Activated T-helper 9 cell treated with anti-CD3 and anti-CD28 coated beads, Interleukin-2, amount 50 U/mL, for 16 hours (primary cell): ENCODE results near the gene RAP1B.
"Not testable (repeated sequence)": the region's sequence is repeated elsewhere in the genome, so short reads cannot be mapped to it uniquely, and the experiment has no call there.

ENCODE experiments used
- DNase-seq: peaks from one replicate; pipeline ENCODE4 v3.0.0-alpha.2; 2020; ENCODE audit warnings: low read depth

RAP1B gene

DNA sequence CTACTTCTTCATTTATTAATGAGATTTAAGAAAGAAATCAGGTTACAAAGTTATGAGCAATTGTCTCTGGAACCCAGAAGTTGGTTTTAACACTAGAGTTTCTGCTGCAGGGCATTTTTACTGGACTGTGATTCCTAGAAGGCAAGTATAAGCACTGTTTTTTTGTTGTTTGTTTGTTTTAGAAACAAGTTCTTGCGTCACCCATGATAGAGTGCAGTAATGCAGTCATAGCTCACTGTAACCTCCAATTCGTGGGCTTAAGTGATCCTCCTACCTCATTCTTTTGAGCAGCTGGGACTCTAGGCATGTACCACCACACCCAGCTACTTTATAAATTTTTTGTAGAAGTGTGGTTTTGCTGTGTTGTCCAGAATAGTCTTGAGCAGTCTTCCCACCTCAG, 25.6 kb downstream of the RAP1B start:
- DNase-seq, result no peak

DNA sequence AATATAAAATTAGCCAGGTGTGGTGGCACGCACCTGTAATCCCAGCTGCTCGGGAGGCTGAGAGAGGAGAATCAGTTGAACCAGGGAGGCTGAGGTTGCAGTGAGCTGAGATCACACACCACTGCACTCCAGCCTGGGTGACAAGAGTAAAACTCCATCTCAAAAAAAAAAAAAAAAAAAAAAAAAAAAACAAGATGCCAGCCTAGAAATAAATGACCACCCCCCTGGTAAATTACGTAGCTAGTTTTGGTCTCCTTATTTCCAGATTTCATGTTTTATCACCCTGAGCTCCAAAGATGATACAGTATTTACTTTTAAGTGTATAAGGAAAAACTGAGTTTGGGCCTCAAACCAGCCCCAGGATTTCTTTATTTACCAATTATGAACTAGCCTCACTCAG, 26.7 kb downstream of the RAP1B start:
- DNase-seq, result not testable (repeated sequence)

DNA sequence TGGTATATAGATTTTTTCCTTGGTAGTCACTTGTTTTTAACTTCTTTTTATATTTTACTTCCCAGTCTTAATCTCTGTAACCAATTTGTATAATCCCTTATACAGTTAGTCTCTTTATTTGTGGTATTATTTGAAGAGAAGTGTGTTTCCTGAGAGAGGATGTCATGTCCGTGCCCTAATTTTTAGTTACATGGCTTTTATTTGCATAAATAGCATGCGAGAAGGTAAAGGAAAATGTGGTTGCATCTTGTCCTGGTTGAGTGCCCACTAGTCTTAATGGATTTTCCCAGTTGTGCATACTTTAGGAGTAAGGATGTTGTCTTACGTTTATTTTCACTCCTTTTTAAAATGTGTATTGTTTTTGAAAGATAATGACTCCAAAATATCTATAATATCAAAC, 27.5 kb downstream of the RAP1B start:
- DNase-seq, result no peak

DNA sequence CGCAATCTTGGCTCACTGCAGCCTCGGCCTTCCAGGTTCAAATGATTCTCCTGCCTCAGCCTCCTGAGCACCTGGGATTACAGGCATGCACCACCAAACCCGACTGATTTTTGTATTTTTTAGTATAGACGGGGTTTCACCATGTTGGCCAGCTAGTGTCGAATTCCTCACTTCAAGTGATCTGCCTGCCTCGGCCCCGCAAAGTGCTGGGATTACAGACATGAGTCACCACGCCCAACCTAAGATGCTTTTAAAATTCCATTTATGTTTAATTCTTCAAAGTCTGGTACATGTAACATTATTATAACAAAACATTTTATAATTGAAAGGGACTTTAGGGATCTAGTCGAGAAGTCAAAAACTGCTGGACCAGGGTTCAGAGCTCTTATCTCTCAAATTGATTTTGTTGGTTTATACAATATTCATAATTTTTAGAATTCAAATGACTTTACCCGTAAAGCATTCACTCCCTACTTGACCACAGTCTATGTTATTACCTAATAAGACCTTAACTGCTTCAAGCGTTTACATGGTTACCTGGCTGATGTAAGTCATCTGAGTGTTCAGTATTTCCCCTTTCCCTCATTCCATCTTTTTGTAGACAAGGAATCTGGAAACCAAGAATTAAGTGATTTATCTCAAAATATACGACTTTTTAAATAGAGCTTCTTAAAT, 28.2 kb downstream of the RAP1B start:
- DNase-seq, result no peak

DNA sequence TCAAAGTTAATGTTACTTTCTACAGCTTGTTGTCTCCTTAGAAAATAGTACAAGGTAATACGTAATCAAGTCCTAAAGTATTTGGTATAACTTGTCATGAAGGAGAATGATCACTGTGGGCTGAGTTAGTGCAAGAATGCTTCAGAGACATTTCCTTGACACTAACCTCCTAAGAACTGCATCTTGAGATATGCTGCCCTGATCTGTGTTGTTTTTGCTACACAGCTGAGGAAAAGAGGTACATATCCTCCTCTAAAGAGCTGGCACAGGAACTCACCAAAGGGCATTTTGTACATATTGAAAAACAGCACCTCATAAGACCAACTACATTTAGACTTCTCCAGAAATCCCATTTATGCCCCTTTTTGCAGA, 28.7 kb downstream of the RAP1B start:
- no peak for DNase-seq

DNA sequence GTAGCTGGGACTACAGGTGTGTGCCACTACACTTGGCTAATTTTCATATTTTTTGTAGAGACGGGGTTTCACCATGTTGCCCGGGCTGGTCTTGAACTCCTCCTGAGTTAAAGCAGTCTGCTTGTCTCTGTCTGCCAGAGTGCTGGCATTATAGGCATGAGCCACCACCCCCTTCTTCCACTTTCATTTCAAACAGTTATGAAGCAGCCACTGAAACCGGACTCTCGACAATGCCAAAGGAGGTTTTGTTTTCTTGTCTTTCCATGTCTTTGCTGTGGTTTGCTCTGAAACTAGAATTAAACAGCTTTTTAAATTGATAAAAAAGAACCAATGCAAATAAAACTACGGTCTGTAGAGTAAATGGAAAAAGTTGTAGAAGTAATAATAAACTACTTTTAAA, 30.4 kb downstream of the RAP1B start:
- peak; percentile 13 for DNase-seq

DNA sequence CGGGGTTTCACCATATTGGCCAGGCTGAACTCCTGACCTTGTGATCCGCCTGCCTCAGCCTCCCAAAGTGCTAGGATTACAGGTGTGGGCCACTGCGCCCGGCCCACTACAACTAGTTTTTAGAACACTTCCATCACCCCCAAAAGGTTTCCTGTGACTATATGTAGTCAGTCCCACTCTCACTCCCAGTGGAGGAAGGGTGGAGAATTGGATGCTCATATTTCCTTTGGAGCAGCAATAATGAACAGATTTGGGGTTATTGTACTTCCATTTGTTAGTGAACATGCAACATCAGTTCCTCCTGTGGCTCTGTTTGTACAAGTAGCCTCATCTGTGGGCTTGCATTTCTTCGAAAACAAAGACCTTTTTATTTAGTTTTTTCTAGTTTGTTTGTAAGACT, 35.8 kb downstream of the RAP1B start:
- DNase-seq, result no peak

DNA sequence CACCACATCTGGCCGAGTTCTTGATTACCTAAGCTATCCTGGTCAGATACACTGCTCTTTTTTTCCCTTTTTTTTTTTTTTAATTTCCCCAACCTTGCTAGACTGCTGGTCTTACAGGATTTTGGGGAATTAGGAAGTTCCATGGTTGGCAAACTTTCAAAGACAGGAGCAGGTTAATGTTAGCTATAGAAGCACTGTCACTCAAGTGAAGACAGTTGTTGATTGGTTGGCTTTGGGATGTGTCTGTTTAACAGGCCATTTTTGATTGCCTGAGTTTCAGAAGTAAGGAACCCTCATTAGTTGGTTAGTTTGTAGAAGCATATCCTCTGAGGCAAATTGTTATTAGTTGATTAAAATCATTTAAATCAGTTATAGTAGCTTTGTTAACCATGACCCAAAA, 36.8 kb downstream of the RAP1B start:
- no peak for DNase-seq

DNA sequence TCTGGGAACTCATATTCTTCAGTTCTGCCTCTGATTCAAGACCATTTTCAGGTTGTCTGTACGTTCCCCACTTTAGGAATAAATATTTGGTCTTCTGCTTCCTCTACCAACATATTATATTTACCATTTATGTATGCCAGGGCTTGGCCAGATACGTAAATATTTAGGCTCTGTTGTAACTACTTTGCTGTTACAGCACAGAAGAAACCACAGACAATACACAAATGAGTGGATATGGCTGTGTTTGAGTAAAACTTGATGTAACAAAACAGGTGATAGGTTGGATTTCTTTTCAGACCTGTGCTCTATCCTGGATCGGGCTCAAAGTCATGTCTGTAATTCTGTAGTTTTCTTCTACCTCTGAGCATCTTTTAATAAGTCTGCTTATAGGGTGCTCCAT, 37.5 kb downstream of the RAP1B start:
- DNase-seq, result no peak

DNA sequence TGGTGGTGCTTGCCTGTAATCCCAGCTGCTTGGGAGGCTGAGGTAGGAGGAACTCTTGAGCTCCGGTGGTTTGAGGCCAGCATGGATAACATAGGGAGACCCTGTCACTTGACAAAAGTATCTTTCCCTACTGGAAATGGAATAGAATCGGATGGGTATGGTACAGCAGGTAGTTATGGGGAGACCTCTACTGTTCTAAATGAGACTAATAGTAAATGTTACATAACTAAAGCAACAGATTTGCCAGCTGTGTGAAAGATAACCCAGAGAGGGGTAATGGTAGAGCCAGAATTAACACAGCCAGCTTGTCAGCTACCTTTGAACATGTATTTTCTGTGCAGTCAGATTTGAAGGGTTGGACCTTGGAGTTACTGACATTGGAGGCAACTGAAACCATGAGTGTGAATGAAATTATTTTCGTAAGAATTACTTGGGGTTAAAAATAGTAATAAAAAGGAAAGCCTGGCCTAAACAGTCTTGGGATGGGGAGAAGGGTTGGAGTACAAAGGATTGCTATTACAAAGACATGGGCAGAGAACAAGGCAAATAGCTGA, 54.4 kb downstream of the RAP1B start:
- DNase-seq, result no peak

DNA sequence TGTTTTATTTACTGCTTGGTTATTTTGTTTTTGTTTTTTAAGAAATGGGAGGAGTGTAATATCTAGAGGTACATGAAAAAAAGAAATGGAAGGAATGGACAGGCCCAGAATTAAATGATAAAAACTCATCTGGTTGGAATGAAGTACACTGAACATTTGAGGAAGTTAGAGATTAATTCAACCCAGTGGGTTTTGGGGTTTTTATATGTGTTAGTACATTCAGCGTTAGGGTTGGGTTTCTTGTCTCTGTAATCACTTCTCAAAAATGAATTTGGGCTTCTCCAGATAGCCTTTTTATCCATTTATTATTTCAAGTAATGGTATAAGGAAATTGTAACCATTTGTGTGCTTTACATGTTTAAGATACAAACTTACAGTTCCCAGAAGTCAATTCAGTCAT, 56.6 kb downstream of the RAP1B start:
- DNase-seq, result no peak

DNA sequence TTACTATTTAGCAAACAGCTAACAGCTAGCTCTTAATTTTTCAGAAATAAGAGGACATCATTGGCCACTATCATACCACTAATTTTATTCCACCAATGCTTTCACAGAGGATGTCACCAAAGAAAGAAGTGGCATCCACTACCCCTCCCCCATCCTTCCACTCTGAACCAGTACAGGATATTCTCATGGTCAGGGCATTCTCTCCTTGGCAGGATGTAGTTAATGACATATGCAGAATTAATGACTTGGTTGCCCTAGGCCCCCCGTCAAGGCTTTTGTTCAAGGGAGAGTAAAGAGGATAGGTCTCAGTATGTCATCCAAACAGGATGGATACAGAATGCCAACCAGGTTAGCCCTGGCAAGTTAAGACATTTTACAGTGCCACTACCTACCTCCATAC, 57.2 kb downstream of the RAP1B start:
- no peak for DNase-seq

DNA sequence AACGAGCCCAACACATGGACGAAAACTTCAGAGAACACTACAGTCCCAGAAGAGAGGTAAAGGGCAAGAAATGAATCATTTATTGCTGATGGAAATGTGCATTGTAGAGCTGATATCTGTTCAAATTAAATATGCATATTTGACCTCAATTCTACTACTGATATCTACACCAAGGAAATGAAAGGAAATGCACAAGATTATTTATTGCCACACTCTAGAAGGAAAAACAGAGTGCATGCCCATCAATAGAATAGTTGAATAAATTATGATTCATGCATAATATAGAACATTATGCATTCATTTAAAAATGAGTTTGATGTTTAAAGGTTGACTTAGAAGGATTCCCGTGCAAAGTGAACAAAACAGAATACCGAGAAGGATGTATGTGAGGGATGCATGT, 60.5 kb downstream of the RAP1B start:
- DNase-seq, result no peak

DNA sequence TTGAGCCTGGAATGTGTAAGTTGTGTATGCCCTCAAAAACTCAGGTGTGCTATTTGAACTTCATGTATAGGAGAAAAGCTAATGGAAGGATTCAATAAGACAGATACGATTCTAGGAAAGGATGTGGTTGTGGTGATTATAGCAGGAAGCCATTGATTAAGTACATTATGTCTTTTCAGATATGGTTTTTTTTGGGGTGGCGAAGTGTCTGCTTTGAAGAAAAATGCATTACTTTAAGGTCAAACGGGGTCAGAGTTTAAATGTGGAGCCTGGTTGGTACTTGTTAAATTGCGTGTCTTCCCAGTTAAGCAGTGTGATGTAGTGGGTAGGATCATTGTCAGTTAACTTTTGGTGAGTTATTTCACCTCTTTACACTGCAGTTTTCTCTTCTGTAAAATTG, 63.1 kb downstream of the RAP1B start:
- no peak for DNase-seq

DNA sequence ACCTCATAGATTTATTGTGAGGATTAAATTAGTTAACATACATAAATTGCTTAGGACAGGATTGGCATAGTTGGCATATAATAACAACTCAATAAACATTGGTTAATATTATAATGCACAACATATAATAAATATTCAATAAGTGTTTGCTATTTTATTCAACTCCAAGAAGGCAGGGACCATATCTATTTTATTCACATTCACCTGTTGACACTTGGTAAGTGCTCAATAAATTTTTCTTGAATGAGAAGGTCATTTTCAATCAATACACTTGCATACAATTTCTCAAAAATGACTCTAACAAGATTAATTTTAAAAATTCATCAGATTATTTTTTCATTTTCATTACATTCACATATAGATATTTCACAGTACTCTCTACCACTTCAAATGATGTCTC, 63.7 kb downstream of the RAP1B start:
- DNase-seq, result no peak

DNA sequence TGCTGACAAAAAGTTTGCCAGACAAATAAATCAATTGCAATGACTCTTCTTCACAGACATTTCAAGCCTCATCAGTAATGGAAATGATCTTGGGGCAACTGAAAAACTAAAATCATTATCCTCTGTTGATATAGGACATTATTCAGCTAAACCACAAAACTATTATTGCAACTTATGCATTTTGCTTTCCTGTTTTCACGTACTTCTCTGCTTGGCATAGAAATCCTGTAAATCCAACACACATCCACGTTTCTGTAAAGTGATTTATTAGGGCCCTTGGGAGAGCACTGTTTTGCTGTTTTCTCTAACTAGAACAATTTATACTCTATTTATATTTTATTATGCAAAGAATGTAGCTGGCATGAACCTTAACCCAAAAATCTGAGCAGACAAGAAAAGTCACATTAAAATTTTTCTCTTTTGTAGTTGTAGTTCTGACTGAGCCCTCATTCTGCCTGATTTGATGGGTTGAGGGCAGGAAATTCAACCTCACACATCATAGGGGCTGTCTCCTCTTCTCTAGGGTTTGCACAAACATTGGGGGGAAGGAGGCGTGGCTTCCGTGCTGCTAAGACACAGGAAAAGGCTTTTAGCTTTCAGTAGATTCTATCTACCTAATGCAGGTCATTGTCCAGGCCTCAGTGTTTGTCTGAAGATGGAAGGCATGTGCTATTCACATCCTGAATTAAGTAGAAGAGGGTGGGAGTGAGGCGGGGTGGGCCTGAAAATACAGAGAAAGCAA, 64.6 kb downstream of the RAP1B start:
- no peak for DNase-seq

DNA sequence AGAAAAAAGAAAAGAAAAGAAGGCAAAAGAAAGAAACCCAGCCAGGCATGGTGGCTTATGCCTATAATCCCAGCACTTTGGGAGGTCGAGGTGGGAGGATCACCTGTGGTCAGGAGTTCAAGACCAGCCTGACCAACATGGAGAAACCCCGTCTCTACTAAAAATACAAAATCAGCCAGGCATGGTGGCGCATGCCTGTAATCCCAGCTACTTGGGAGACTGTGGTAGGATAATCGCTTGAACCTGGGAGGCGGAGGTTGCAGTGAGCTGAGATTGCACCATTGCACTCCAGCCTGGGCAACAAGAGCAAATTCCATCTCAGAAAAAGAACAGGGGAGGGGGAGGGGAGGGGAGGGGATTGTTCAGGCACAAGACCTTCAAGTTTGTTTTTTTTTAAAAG, 66.2 kb downstream of the RAP1B start:
- not testable (repeated sequence) for DNase-seq

DNA sequence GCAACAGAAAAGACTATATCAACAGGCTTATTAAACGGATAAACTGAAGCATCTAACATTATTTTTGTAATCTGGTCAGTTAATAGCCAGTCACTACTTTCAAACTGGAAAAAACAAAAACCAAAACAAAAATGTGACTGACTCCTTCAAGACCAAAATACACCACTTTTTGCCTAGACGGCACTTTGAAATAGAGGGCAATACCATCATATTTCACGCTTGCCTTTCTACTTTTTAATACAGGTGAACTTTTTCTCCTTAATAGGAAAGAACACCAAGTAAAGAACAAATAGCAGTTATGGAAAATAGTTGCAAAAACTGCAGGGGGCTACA, 75.5 kb downstream of the RAP1B start:
- DNase-seq, result no peak

DNA sequence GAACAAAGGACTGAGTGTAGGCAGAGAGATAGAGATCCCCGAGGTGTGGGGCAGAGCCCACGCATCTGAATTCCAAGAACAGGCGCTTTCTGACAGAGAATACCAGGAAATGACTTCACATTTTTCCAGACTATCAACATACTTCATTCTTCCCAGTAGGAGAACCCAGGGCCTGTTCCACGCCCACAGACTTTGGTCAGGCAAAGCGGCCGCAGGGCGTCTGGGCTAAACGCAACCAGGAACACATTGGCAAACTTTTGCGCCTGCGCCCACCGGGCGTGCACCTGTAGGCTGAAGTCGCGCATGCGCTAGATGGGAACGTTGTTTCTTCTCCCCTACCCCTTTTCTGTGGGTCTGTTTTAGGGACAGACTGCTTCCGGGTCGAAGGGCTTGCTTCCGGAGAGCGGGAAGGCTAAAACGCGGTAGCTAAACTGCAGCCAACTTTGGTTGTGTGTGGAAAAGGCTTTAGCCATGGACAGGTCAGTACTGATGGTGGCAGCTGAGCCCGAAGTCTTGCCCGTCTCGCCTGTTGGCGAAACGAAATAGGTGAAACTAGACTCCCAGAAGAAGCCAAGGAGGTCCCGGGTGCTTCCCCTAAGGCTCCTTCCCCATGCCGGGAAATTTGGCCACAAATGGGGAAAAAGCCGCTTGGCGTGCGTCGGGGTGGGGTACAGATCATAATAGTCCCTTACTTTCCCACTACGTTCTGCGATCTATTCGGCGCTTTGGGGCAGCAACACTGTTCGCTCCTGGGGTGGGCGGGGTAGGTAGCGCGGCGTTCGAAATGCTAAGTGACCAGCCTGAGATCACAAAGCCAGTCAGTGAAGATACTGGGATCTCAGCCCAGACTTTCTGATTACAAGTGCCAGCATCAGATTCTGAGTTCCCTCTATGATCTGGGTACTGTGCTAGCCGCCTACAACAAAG, 76.2 kb downstream of the RAP1B start, which contains the start of gene NUP107:
Gene NUP107 (plus strand): TSS at position 384 of the 927 bp plus-strand sequence. CDS start 88 bp downstream, at position 472.
- DNase-seq, result peak; percentile 96

DNA sequence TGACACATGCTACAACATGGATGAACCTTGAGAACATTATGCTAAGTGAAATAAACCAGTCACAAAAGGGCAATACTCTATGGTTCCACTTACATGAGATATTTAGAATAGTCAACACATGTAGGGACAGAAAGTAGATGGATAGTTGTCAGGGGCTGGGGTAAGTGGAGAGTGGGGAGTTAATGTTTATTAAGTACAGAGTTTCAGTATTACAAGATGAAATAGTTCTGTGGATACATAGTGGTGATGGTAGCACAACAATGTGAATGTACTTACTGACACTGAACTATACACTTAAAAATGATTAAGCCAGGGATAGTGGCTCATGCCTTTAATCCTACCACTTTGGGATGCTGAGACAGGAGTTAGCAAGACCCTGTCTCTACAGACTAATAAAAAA, 84.8 kb downstream of the RAP1B start:
- no peak for DNase-seq

DNA sequence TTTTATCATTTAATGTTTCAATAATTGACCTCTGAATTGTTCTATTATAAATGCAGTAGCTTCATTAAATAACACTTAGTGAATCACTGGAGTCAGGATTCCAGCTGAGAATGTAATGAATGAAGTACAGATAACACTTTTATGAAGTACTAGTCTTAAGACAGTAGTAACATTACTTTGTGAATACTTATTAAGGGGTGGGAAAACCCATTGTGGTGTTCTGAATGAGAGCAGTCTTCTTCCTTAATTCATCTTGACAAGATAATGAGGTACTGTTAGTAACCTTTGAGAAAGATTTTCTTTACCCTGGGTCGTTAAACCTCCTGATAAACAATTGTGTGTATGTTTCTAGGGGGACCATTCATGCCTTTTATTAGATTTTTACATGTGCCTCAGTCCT, 88.8 kb downstream of the RAP1B start:
- DNase-seq, result no peak
